K562 (cell line): ENCODE measurements around the gene NPFF. TPM values are rescaled to one million over a fixed set of nuclear protein-coding genes. Genes with fewer than 3 reads are reported as not detected.

ENCODE experiments used
- ATAC-seq: fragments of 200-7000 bp; cut with Tn5 transposase; 3 replicates; pipeline ENCODE4 v1.9.1; 2020; ENCODE audit warnings: moderate library complexity
- BruUV-seq: library from RNA; stranded (reverse); fragments of 400-500 nt; replicated peaks from 2 replicates; lab custom pipeline; 2021; lab: Mats Ljungman, UMichigan
- CTCF ChIA-PET: fragments of 300-600 bp; formaldehyde crosslinking; extraction: SDS; loops from one replicate; lab custom pipeline; 2021; ENCODE audit warnings: low intra/inter-chr PET ratio; lab: Yijun Ruan, JAX
- POLR2A ChIA-PET: fragments of 300-600, 350-650 bp; sonication (Branson Sonifier 250); formaldehyde crosslinking; extraction: SDS; loops from one replicate; lab custom pipeline; 2021; ENCODE audit warnings: antibody characterized with exemption, inconsistent platforms; lab: Yijun Ruan, JAX
- DNase-seq, 4 experiments: peaks; one replicate each; pipeline versions ENCODE4 v3.0.0 to v3.0.0-alpha.2; 2011 to 2018; ENCODE audit warnings: low spot score in 3 of 4, mixed read lengths in 3 of 4; ENCODE audit errors: extremely low read depth in 1 of 4
- FAIRE-seq: peaks from 2 replicates; lab custom pipeline; 2011; peaks lifted over from hg19 to GRCh38; lab: Jason Lieb, UNC
- H2AFZ ChIP-seq: 2 replicates; pipeline ENCODE4 v1.6.0; 2011; ENCODE audit warnings: low read depth, low read length, control low read depth, inconsistent platforms
- H3K27ac ChIP-seq: fragments of 200-600 bp; 3 replicates; pipeline ENCODE4 v1.8.0; 2011; ENCODE audit warnings: low read depth, mild to moderate bottlenecking, control low read depth, inconsistent platforms, low read length, moderate library complexity, mixed read lengths; ENCODE audit errors: extremely low read depth
- H3K27me3 ChIP-seq, 2 experiments: fragments of 300-600 bp in 1 of 2; 2 replicates in 1 of 2; 3 replicates in 1 of 2; pipeline versions ENCODE4 v1.6.0 to v1.8.0; 2011; ENCODE audit warnings: inconsistent platforms in 2 of 2, low read length in 2 of 2, mild to moderate bottlenecking in 1 of 2, mixed read lengths in 1 of 2, moderate library complexity in 1 of 2; ENCODE audit not compliant: control insufficient read depth in 2 of 2, insufficient read depth in 2 of 2
- H3K36me3 ChIP-seq: fragments of 300-600 bp; 3 replicates; pipeline ENCODE4 v1.8.0; 2011; ENCODE audit warnings: mild to moderate bottlenecking, low read length, inconsistent platforms; ENCODE audit not compliant: control insufficient read depth, insufficient read depth
- H3K4me1 ChIP-seq, 2 experiments: fragments of 200-600 bp in 1 of 2; replicated peaks in 1 of 2; 2 replicates in 1 of 2; 3 replicates in 1 of 2; pipeline versions ENCODE4 v1.5.1 to v1.8.0; 2011; ENCODE audit warnings: inconsistent platforms in 2 of 2, low read length in 2 of 2, mild to moderate bottlenecking in 1 of 2, mixed read lengths in 1 of 2, moderate library complexity in 1 of 2; ENCODE audit not compliant: control insufficient read depth in 2 of 2, insufficient read depth in 2 of 2
- H3K4me2 ChIP-seq: 2 replicates; pipeline ENCODE4 v1.6.1; 2011; ENCODE audit warnings: low read length, control low read depth, inconsistent platforms, mixed read lengths; ENCODE audit not compliant: insufficient read depth
- H3K4me3 ChIP-seq: fragments of 200-600 bp; sonication (generic), shearing (Covaris generic); 2 replicates; pipeline ENCODE4 v1.5.1; 2016; ENCODE audit warnings: control low read depth, inconsistent platforms
- H3K79me2 ChIP-seq: fragments of 200-600 bp; 3 replicates; pipeline ENCODE4 v1.8.0; 2011; ENCODE audit warnings: low read length, inconsistent platforms; ENCODE audit not compliant: control insufficient read depth, insufficient read depth
- H3K9ac ChIP-seq, 2 experiments: 2 replicates each; pipeline versions ENCODE4 v1.6.0 to v1.6.1; 2011; ENCODE audit warnings: low read depth in 2 of 2, low read length in 2 of 2, control low read depth in 1 of 2, inconsistent platforms in 1 of 2, mild to moderate bottlenecking in 1 of 2, mixed read lengths in 1 of 2; ENCODE audit not compliant: insufficient read depth in 1 of 2
- H3K9me1 ChIP-seq: one replicate; pipeline ENCODE4 v1.6.0; 2011; ENCODE audit warnings: inconsistent platforms, mild to moderate bottlenecking, low read length, moderate library complexity; ENCODE audit not compliant: control insufficient read depth, insufficient read depth
- H3K9me3 ChIP-seq: replicated peaks from 2 replicates; pipeline ENCODE4 v1.5.1; 2011; ENCODE audit warnings: low read depth, low read length, inconsistent platforms; ENCODE audit not compliant: control insufficient read depth, insufficient read depth
- H4K20me1 ChIP-seq: replicated peaks from 2 replicates; pipeline ENCODE4 v1.6.1; 2011; ENCODE audit warnings: low read length, inconsistent platforms, mixed read lengths; ENCODE audit not compliant: control insufficient read depth, insufficient read depth
- KLF13 ChIP-seq: fragments of 450-650 bp; IDR thresholded peaks from 2 replicates; pipeline ENCODE4 v1.6.1; 2016; ENCODE audit warnings: missing genetic modification characterization, low read depth, mild to moderate bottlenecking, missing compliant biosample characterization, moderate library complexity, borderline replicate concordance
- POLR2A ChIP-seq: fragments of 450-650 bp; conservative IDR thresholded peaks from 2 replicates; pipeline ENCODE4 v1.6.1; 2016
- POLR2AphosphoS5 ChIP-seq: IDR thresholded peaks from 2 replicates; pipeline ENCODE4 v1.6.1; 2011; ENCODE audit warnings: mild to moderate bottlenecking, low read depth, low read length, moderate library complexity; ENCODE audit not compliant: control insufficient read depth, insufficient read depth
- SMAD4 ChIP-seq: fragments of 250-450 bp; sonication (Bioruptor Pico); conservative IDR thresholded peaks from 2 replicates; pipeline ENCODE4 v1.8.0; 2021; ENCODE audit warnings: inconsistent platforms, mild to moderate bottlenecking, moderate library complexity
- TRIM24 ChIP-seq, 2 experiments: fragments of 450-650 bp; IDR thresholded peaks; 2 replicates each; pipeline ENCODE4 v1.6.1; 2016
- ZNF696 ChIP-seq: fragments of 250-450 bp; sonication (Bioruptor Pico); conservative IDR thresholded peaks from 2 replicates; pipeline ENCODE4 v1.4.0; 2020; ENCODE audit warnings: mild to moderate bottlenecking, moderate library complexity
- WGBS: fragments of 100-300 bp; shearing (Covaris generic); methylation state at CpG from one replicate; pipeline ENCODE4 v1.1.6; 2016; ENCODE audit warnings: low coverage, mixed read lengths; ENCODE audit not compliant: insufficient coverage; ENCODE audit errors: missing lambda C conversion rate; 5-methylcytosine and 5-hydroxymethylcytosine counted together
- in situ Hi-C: fragments of 300-500 bp; cut with MboI; formaldehyde crosslinking; loops from 4 replicates; pipeline ENCODE4 v1.15.0; 2018; ENCODE audit warnings: inconsistent platforms, mixed read lengths
- intact Hi-C: fragments of 100-400 bp; cut with micrococcal nuclease; formaldehyde crosslinking; loops from 2 replicates; pipeline ENCODE4 v1.14.2; 2022
- polyA plus RNA-seq, 8 experiments: library from polyadenylated mRNA; depleted of rRNA in 4 of 8; stranded (reverse) in 5 of 8; unstranded in 3 of 8; fragments of >200 nt; fragmentation: Nextera tagmentation in 2 of 8; fragmentation: Illumina TruSeq in 1 of 8; extraction: Ambion mirVana in 2 of 8; extraction: Trizol in 1 of 8; gene quantifications; 2 replicates each; pipeline versions ENCODE4 v1.2.1 to v1.2.3, GENCODE V29; 2011 to 2014; ENCODE audit warnings: inconsistent platforms in 1 of 8, missing spikeins in 1 of 8
- total RNA-seq, 7 experiments: library from RNA; depleted of rRNA in 6 of 7; stranded (reverse); fragments of >200 nt in 6 of 7; fragmentation: Illumina TruSeq in 2 of 7; extraction: Trizol in 2 of 7; gene quantifications; 2 replicates each; pipeline versions ENCODE4 v1.2.1 to v1.2.3, GENCODE V29; 2011 to 2021; ENCODE audit warnings: low replicate concordance in 1 of 7
- TF ChIP-seq, protein P1 (sequence below): sonication (generic); formaldehyde crosslinking; IDR thresholded peaks from 2 replicates; pipeline ENCODE4 v1.9.0; 2022; ENCODE audit warnings: mild to moderate bottlenecking, missing genetic modification reagents
- TF ChIP-seq, protein P2 (sequence below): sonication (generic); formaldehyde crosslinking; IDR thresholded peaks from 2 replicates; pipeline ENCODE4 v1.8.0; 2022; ENCODE audit warnings: mild to moderate bottlenecking, missing genetic modification reagents
- TF ChIP-seq, protein P3 (sequence below): sonication (generic); formaldehyde crosslinking; IDR thresholded peaks from 2 replicates; pipeline ENCODE4 v1.8.0; 2022; ENCODE audit warnings: missing genetic modification reagents, mild to moderate bottlenecking, borderline replicate concordance
- TF ChIP-seq, protein P4 (sequence below): IDR thresholded peaks from 3 replicates; pipeline ENCODE4 v1.6.1; 2011; ENCODE audit warnings: borderline replicate concordance, mild to moderate bottlenecking, moderate library complexity; ENCODE audit not compliant: insufficient read length; ENCODE audit errors: extremely low read depth

NPFF gene
- total and polyA plus RNA-seq, 9 of the 15 experiments (the other 6 are each of a cell fraction or from before 2014, with no cell fraction given) = 0.15 to 1.2 (median 0.55) TPM; not detected in 6

DNA sequence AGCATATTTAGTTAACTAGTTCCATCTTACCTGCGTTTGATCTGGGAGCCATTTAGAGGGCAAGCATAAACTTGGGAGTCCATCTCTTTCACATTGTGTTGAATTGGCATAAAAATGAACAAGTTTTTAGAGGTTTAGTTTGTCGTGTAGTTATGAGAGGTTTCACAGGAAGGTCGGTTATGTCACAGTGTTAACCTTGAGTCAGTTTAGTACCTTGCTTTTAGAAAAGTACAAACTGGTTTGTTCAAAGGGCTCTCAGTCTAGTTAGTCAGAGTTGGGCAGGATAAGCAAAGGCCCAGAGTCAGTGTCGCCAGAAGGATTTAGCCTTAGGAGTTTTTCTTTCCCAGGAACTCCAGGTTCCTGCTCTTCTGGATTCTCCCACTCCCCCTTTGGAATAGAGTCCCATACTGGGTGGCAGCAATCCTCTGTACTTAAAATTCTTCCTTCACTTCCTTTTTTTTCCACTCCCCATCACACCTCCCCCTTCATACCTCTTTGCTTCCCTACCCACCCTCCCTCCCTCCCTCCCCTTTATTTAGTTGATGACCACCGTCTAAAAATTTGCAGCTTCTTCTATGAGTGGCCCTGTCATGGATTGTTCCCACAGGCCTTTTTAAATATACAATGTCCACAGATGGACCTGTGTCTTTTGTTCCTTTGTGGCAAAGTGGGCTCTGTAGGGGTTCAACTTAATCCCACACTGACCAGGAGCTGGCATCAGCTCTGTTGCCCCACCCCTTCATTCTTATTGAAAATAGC, 43.3 kb downstream of the NPFF start (continued):
- TF ChIP-seq TRIM24 (IDR thresholded peaks at IDR 0.05) = no peak

DNA sequence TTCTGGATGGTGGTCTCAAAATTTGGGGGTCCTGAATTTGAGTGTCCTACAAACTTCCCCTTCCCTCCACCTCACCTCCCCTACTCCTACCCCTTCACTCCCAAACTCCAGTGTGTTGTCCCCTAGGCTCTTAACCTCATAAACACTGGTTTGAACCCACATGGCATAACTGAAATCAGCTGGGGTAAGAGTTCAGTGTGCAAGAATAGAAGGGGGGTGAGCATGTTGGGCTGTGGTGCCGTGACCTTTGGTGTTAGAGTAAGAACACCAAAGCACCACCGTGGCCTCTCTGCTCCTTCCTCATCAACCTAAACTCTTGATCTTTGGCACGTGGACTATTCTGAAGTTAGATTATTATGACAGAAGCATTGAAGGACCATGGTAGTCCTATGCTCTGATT, 44.3 kb downstream of the NPFF start:
- Histone ChIP-seq H3K27me3 (no peaks in the 10 kb centered on the region), H3K36me3 (peaks cover 100% of the 10 kb centered on the region), H4K20me1 (peaks cover 27% of the 10 kb centered on the region), H3K4me2 (no peak overlapping the region), H3K9me1 (no peaks in the 10 kb centered on the region), H3K4me1 (peaks cover 0 to 3% of the 10 kb centered on the region in 2 experiments; a peak in 1 of 5 replicates), H3K9ac (no peak overlapping the region), H3K9me3 (no peaks in the 10 kb centered on the region), H3K79me2 (peaks cover 97% of the 10 kb centered on the region), H3K4me3 (no peak overlapping the region), H2AFZ (no peak overlapping the region), H3K27ac (no peak overlapping the region)
- intact Hi-C loops = no loop called here
- in situ Hi-C loops = no loop called here
- no peak for DNase-seq
- 77% methylated on average over 3 of the region's 3 CpGs for WGBS
- no TSS peak for BruUV-seq
- ATAC-seq = no peak
- CTCF ChIA-PET = no interaction called here
- peak; percentile 23 for FAIRE-seq
- TF ChIP-seq, protein P1, sequence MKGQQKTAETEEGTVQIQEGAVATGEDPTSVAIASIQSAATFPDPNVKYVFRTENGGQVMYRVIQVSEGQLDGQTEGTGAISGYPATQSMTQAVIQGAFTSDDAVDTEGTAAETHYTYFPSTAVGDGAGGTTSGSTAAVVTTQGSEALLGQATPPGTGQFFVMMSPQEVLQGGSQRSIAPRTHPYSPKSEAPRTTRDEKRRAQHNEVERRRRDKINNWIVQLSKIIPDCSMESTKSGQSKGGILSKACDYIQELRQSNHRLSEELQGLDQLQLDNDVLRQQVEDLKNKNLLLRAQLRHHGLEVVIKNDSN = no peak
- 0 out of 2 replicates have a peak, but pooled peaks have one; percentile 28 for TF ChIP-seq POLR2A
- TF ChIP-seq, protein P2, sequence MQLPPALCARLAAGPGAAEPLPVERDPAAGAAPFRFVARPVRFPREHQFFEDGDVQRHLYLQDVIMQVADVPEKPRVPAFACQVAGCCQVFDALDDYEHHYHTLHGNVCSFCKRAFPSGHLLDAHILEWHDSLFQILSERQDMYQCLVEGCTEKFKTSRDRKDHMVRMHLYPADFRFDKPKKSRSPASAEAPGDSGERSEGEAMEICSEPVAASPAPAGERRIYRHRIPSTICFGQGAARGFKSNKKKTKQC (CRISPR knock-in tag) = no peak
- 0 out of 2 replicates have a peak, but pooled peaks have one; percentile 40 for TF ChIP-seq POLR2AphosphoS5
- TF ChIP-seq, protein P3, sequence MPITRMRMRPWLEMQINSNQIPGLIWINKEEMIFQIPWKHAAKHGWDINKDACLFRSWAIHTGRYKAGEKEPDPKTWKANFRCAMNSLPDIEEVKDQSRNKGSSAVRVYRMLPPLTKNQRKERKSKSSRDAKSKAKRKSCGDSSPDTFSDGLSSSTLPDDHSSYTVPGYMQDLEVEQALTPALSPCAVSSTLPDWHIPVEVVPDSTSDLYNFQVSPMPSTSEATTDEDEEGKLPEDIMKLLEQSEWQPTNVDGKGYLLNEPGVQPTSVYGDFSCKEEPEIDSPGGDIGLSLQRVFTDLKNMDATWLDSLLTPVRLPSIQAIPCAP (CRISPR knock-in tag) = no peak
- TF ChIP-seq KLF13 (tag) = no peak
- no peak for TF ChIP-seq SMAD4 (CRISPR knock-in tag)
- TF ChIP-seq ZNF696 = no peak
- TF ChIP-seq, protein P4, sequence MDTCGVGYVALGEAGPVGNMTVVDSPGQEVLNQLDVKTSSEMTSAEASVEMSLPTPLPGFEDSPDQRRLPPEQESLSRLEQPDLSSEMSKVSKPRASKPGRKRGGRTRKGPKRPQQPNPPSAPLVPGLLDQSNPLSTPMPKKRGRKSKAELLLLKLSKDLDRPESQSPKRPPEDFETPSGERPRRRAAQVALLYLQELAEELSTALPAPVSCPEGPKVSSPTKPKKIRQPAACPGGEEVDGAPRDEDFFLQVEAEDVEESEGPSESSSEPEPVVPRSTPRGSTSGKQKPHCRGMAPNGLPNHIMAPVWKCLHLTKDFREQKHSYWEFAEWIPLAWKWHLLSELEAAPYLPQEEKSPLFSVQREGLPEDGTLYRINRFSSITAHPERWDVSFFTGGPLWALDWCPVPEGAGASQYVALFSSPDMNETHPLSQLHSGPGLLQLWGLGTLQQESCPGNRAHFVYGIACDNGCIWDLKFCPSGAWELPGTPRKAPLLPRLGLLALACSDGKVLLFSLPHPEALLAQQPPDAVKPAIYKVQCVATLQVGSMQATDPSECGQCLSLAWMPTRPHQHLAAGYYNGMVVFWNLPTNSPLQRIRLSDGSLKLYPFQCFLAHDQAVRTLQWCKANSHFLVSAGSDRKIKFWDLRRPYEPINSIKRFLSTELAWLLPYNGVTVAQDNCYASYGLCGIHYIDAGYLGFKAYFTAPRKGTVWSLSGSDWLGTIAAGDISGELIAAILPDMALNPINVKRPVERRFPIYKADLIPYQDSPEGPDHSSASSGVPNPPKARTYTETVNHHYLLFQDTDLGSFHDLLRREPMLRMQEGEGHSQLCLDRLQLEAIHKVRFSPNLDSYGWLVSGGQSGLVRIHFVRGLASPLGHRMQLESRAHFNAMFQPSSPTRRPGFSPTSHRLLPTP = no peak
- POLR2A ChIA-PET = interaction anchor here (0.7 to 8.8 kb wide), 3 partner anchors 12 to 166 kb away, joined by 3 to 87 read pairs (median 6); partner anchors contain the start of gene PRR13
